ENCODE measurements around the gene HSPA1B. TPM values are rescaled to one million over a fixed set of nuclear protein-coding genes. Genes with fewer than 3 reads are reported as not detected.

Gene HSPA1B
- 5.7 TPM for polyA plus RNA-seq

GRCh38 chr6:31827286-31828079 lies at the start of gene HSPA1B:
Gene HSPA1B (plus strand): TSS chr6:31827738. CDS start chr6:31827951, 213 bp downstream.
- Mint-ChIP-seq H3K4me1 (peaks cover 20 to 30% (median 22%) of the 10 kb centered on the region in 3 donors), H3K4me3 (peak within 1 kb of the TSS; percentile 92 to 99 (median 96)), H3K9me3 (no peaks in the 10 kb centered on the region), H3K27me3 (no peaks in the 10 kb centered on the region), H3K27ac (peak within 1 kb of the TSS; percentile 78 to 98 (median 93)), H3K36me3 (no peaks in the 10 kb centered on the region)

GRCh38 chr6:31778193-31778592 lies 49.3 kb upstream of the HSPA1B start:
- H3K27me3 Mint-ChIP-seq, result no peaks in the 10 kb centered on the region
- no peaks in the 10 kb centered on the region for H3K36me3 Mint-ChIP-seq
- H3K4me1 Mint-ChIP-seq, result peaks cover 0 to 11% (median 11%) of the 10 kb centered on the region in 3 donors
- H3K9me3 Mint-ChIP-seq, result no peaks in the 10 kb centered on the region
- H3K4me3 Mint-ChIP-seq, result peak overlapping the region in 1 of 4 donors; percentile 14
- peak overlapping the region in 2 of 3 donors; percentile 77 to 81 for H3K27ac Mint-ChIP-seq

- H3K4me3 Mint-ChIP-seq, result no peak overlapping the region
- H3K27ac Mint-ChIP-seq, result peak overlapping the region in 1 of 3 donors; percentile 63
- H3K27me3 Mint-ChIP-seq, result no peaks in the 10 kb centered on the region
- no peaks in the 10 kb centered on the region for H3K9me3 Mint-ChIP-seq
- H3K4me1 Mint-ChIP-seq, result peaks cover 0 to 11% (median 11%) of the 10 kb centered on the region in 3 donors
- no peaks in the 10 kb centered on the region for H3K36me3 Mint-ChIP-seq
These were observed 48.3 kb upstream of the HSPA1B start for GRCh38 chr6:31778999-31779885.

- Mint-ChIP-seq H3K27ac (no peak overlapping the region), H3K27me3 (no peaks in the 10 kb centered on the region), H3K9me3 (no peaks in the 10 kb centered on the region), H3K4me1 (peaks cover 0 to 12% (median 11%) of the 10 kb centered on the region in 3 donors), H3K4me3 (peak overlapping the region in 1 of 4 donors; percentile 60), H3K36me3 (peaks cover 2% of the 10 kb centered on the region)
These were observed 47.6 kb upstream of the HSPA1B start for GRCh38 chr6:31779908-31780307.

- no peak overlapping the region for H3K4me3 Mint-ChIP-seq
- peaks cover 0 to 11% (median 10%) of the 10 kb centered on the region in 3 donors for H3K4me1 Mint-ChIP-seq
- no peak overlapping the region for H3K27ac Mint-ChIP-seq
- H3K36me3 Mint-ChIP-seq, result peaks cover 2% of the 10 kb centered on the region
- H3K9me3 Mint-ChIP-seq, result no peaks in the 10 kb centered on the region
- H3K27me3 Mint-ChIP-seq, result no peaks in the 10 kb centered on the region
These were observed 46.9 kb upstream of the HSPA1B start for GRCh38 chr6:31780507-31781243.

GRCh38 chr6:31781244-31782125 lies 46.1 kb upstream of the HSPA1B start:
- H3K27ac Mint-ChIP-seq, result no peak overlapping the region
- H3K36me3 Mint-ChIP-seq, result peaks cover 2% of the 10 kb centered on the region
- peak overlapping the region in 1 of 4 donors; percentile 79 for H3K4me3 Mint-ChIP-seq
- no peaks in the 10 kb centered on the region for H3K9me3 Mint-ChIP-seq
- H3K4me1 Mint-ChIP-seq, result peaks cover 0 to 8% (median 7%) of the 10 kb centered on the region in 3 donors
- no peaks in the 10 kb centered on the region for H3K27me3 Mint-ChIP-seq

- Mint-ChIP-seq H3K27me3 (no peaks in the 10 kb centered on the region), H3K4me3 (no peak overlapping the region), H3K9me3 (no peaks in the 10 kb centered on the region), H3K4me1 (peaks cover 0 to 2% (median 1%) of the 10 kb centered on the region in 3 donors), H3K36me3 (peaks cover 2% of the 10 kb centered on the region), H3K27ac (no peak overlapping the region)
These were observed 45.2 kb upstream of the HSPA1B start for GRCh38 chr6:31782126-31782855.

GRCh38 chr6:31784098-31784925 lies 43.2 kb upstream of the HSPA1B start:
- peak overlapping the region; percentile 56 to 83 (median 68) for H3K27ac Mint-ChIP-seq
- H3K4me3 Mint-ChIP-seq, result no peak overlapping the region
- H3K4me1 Mint-ChIP-seq, result peaks cover 2 to 9% (median 4%) of the 10 kb centered on the region in 3 donors
- H3K9me3 Mint-ChIP-seq, result no peaks in the 10 kb centered on the region
- no peaks in the 10 kb centered on the region for H3K27me3 Mint-ChIP-seq
- peaks cover 2% of the 10 kb centered on the region for H3K36me3 Mint-ChIP-seq

GRCh38 chr6:31785475-31785874 lies 42.1 kb upstream of the HSPA1B start:
- Mint-ChIP-seq H3K27ac (no peak overlapping the region), H3K9me3 (no peaks in the 10 kb centered on the region), H3K27me3 (no peaks in the 10 kb centered on the region), H3K4me3 (no peak overlapping the region), H3K36me3 (peaks cover 3% of the 10 kb centered on the region), H3K4me1 (peaks cover 6 to 13% (median 10%) of the 10 kb centered on the region in 3 donors)

- peaks cover 22 to 31% (median 29%) of the 10 kb centered on the region in 3 donors for H3K4me1 Mint-ChIP-seq
- peak overlapping the region in 2 of 3 donors; percentile 58 to 85 for H3K27ac Mint-ChIP-seq
- H3K36me3 Mint-ChIP-seq, result peaks cover 6% of the 10 kb centered on the region
- no peaks in the 10 kb centered on the region for H3K9me3 Mint-ChIP-seq
- H3K27me3 Mint-ChIP-seq, result peaks cover 2% of the 10 kb centered on the region
- H3K4me3 Mint-ChIP-seq, result peak overlapping the region in 3 of 4 donors; percentile 3 to 72 (median 70)
These were observed 36.0 kb upstream of the HSPA1B start for GRCh38 chr6:31791324-31792089.

- H3K27me3 Mint-ChIP-seq, result peaks cover 2% of the 10 kb centered on the region
- peaks cover 6% of the 10 kb centered on the region for H3K36me3 Mint-ChIP-seq
- no peaks in the 10 kb centered on the region for H3K9me3 Mint-ChIP-seq
- peak overlapping the region in 2 of 3 donors; percentile 19 to 58 for H3K27ac Mint-ChIP-seq
- peak overlapping the region in 2 of 4 donors; percentile 70 to 72 for H3K4me3 Mint-ChIP-seq
- H3K4me1 Mint-ChIP-seq, result peaks cover 23 to 33% (median 32%) of the 10 kb centered on the region in 3 donors
These were observed 35.5 kb upstream of the HSPA1B start for GRCh38 chr6:31792090-31792374.

- Mint-ChIP-seq H3K27ac (peak overlapping the region; percentile 9 to 54 (median 19)), H3K4me3 (peak overlapping the region in 2 of 4 donors; percentile 65 to 76), H3K36me3 (peaks cover 6% of the 10 kb centered on the region), H3K27me3 (peaks cover 2% of the 10 kb centered on the region), H3K4me1 (peaks cover 31 to 39% (median 35%) of the 10 kb centered on the region in 3 donors), H3K9me3 (no peaks in the 10 kb centered on the region)
These were observed 34.8 kb upstream of the HSPA1B start for GRCh38 chr6:31792761-31793171.

Data from IgD-negative memory B cell (primary cell).